RPMI7951 (cell line): Measurements from ENCODE around the gene DENND1A. TPM values are rescaled to one million over a fixed set of nuclear protein-coding genes. Genes with fewer than 3 reads are reported as not detected.
"Not testable (repeated sequence)": the region's sequence is repeated elsewhere in the genome, so short reads cannot be mapped to it uniquely, and the experiment has no call there.

ENCODE experiments used
- DNase-seq: peaks from one replicate; pipeline ENCODE4 v3.0.0-alpha.2; 2012; ENCODE audit warnings: low read depth
- total RNA-seq: library from RNA; depleted of rRNA; stranded (reverse); fragments of >200 nt; shearing (Covaris generic); gene quantifications from 2 replicates; pipeline ENCODE4 v1.2.3, GENCODE V29; 2014

DENND1A gene
- total RNA-seq, 1 experiment from 2014 or later, result 24.0 TPM

DNA sequence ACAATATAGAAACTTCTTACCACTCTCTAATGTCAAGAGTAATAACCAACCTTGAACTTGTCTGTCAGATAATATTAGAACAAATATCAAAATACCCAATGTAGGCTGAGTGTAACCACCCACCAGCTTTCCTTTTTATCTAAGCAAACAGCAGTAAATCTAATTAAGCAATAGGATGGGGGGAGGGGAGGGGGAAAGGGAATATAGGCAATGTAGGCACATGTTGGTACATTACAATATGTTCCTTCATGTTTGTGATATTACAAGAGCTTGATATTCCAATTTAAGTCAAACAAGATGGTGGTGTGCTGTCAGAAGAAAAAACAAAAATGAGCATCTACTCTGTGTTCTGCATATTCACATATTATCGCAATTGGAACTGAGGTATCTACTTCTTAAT is 158.2 kb downstream of the DENND1A start:
- no peak for DNase-seq

DNA sequence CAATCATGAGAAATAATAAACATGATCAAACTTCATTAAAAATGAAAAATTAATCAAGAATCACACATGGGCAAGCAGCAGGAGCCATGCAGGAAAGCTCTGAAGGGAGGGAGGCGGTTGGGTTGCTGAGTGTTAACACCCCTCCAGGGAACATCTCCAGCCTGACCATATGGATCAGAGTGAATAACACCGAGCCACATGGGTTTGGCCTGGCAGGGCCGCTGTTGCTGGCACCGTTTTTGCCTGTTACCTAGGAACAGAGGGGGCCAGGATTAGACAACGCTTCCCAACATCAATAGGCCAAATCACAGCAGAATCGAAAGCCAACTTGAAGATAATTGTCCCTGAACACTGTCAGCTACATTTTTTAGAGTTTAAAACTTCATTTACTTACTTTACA is 160.2 kb downstream of the DENND1A start:
- no peak for DNase-seq

DNA sequence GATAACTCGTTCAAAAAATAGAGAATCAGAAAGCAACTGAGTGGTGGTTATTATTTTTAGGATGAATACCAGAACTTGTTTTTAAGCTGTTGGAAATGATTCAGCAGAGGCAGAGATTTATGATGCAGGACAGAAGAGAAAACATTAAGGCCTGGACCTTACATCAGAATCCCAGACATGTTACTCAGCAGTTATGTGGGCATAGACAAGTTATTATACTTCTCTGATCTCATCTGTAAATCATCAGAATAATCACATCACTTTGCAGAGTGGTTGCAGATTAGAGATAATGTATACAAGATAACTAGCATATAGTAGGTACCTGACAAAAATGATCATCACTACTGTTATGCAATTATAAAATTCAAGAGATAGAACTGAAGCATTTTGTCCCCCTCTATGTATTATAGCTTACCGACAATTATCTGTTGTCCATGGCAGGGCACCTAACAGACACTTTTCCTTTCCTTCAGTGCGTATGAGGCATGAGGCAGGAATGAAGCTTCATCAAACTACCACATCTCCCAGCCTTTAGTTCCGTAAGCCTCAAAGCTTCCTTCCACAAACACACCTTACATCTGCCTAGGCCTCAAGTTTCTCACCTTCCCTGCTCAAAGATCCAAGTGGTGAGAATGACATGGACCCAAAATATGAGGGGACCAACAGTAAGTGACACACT is 165.9 kb downstream of the DENND1A start:
- DNase-seq, result no peak

DNA sequence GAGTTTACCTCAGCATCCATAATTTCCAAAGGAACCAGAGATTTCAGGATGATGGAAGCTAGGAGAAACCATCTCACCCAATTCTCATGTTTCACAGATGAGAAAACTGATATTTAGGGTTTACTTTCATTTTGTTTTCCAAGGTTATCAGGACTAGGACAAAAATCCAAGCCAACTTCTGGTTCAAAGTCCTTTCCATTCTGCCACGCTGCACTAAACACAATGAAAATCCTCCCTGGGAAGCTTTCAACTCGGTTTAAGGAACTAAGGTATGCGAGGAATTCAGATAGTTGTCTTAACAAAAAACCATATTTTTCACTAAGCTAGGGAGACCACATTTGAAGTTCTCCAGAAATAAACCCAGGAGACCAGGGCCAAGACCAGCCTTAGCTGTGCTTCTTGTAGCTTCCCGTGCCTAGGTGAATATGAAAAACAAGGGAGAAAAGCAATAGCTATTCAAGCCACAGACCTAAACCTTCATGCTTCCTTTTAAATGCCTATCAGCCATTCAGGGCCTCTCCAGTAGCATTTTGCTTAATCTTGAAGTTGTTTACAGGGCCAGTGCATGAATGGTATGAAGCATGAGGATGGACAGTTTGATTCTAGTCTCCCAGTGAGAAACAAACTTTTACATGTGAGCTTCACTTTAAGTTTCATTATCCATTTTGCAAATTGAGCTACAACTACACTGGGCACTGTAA is 167.9 kb downstream of the DENND1A start:
- DNase-seq, result no peak

DNA sequence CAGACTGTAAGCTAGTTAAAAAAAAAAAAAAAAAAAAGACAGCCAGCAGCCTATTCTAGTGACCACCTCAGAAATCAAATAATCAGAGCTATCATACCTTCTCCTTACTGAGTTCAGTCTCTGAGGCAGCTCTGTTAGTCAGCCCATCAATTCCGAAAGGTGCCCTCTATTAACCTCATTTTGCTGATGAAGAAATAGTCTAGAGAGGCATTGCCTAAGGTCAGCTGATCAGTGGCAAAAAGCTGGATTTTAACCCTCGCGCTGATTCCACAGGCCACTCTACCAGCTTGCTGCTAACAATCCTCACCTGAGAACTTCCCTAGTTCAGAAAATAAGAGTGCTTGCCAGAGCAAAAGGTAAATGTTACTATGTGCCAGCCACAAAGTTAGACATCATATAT is 172.0 kb downstream of the DENND1A start:
- DNase-seq, result no peak

DNA sequence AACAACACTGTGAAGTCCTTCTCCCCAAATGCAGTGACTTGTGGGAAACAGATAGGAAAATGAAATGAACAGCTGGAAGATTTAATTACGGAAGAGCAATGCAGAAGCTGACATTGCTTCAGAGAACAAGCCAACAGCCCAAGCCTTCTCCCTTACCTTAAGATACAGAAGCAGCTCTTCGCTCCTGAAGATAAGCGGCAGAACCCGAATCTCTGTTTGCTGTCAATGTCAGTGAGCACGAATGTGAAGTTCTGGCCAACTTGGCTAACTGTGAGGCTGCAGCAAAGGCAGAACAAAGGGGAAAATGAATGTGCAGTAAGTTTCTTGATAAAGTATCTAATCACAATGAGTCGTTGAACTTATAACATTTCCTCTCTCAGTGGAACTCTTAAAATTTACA is 172.4 kb downstream of the DENND1A start:
- DNase-seq, result no peak

DNA sequence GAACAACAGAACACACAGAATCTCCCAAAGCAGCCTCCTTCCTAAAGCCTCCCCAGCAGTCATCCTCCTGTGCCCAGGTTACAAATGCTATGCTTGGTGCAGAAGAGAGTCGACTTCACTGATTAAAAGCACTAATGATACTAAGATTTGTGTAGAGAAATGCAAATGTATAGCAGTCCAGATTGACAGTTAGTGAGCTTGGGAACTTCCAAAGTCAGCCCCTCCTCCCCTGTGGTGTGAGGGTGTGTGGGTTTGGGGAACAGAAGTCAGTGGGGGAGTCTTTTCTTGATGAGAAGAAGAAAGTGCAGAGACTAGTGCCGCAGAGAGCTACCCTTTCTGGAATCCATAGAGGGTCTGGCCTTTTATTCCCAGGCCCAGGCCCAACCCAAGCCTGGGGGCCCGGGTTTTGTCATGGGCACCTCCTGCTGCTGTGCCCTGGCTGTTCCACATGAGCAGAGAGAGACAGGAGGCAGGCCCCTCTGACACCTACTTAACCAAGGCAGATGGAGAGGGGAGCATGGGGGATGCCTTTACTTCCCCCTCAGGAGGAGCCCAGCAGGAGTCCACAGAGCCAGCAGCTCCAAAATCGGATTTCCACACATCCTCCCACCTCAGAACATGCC is 173.3 kb downstream of the DENND1A start:
- no peak for DNase-seq

DNA sequence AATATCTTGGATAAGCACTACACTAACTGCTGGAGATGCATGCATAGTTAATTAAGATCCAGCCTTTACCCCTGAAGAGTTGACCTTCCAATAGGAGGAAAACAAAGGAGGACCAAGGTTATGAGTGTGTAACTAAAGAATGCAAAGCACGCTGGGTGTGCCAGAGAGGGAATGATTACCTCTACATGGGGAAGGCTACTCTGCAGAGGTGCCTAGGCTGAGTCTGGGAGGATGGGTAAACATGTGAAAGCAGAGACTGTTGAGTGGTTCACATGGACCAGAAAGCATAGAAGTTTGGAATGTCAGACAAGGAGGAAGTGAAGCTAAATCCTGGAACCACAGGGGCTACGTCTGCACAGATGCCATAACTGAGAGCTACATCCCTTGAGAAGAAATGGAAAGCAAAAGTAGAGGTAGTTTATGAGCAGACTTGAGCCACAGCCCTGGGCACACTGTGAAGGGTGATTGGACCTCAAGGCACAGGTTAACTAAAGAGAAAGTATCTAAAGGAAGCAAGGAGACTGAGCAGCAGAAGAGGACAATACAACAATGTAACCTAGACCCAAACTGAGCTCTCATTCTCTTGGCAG is 176.2 kb downstream of the DENND1A start:
- DNase-seq, result no peak

DNA sequence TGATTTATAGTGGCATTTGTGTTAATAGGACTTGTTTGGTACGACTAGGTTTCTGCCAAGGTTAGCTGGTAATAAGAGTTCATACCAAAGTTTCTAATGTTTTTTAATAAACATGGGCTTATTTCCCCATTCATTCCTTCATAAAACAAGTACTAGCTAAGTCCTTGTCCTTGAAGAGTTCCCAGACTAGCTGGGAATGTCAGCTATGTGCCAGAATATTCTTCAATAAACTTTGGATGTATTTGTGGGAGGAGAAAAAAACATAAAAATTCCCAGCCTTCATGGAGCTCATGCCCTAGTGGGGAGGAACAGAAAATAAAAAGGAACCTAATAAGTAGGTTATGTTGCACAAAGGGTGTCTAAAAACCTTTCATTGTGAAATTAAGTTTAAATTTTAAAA is 176.9 kb downstream of the DENND1A start:
- no peak for DNase-seq

DNA sequence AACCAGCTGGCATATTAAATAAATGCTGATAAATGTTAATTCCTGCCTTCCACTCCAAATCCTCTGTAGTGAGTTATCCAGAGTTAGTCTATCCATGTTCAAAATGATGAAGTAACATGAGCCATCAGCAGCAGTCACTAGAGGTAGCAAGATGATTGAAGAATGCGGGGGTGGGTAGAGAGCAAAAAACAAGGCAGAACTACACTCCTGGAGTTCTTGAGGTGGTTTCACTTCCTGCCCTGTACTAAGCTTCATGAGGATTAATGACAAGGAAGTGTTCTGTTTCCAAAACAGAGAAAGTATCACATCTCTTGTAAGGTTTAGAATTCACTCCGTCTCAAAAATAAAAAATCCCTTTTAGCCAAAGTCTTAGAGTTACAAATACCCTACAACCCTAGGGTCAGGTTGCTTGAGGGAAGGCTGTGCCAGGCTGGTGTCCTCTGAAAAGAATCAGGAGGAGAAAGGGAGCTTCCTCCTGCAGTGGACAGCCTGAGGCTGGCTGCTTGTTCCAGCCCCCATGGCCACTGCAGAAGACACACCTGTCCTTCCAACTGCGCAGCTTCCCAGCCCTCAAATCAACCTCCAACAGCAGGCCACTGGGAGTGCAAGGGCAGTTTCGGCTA is 180.2 kb downstream of the DENND1A start:
- no peak for DNase-seq

DNA sequence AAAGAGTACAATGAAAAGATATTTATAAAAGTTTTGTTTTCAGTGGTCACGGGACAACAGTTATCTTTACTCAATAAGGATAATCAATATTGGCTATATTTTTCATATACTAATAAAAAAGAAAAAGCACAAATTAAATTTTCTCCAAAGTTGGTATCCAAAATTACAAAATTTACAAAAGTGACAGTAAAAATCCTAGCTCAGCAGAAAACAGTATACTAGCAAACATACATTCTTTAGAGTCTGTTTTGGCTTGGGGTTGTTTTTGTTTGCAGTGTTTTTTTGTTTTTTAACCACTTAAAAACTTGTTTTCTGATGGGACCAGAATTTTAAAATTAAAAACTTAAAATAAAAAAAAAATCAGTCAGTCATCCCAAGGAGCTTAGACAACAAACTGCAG is 183.2 kb downstream of the DENND1A start:
- no peak for DNase-seq

DNA sequence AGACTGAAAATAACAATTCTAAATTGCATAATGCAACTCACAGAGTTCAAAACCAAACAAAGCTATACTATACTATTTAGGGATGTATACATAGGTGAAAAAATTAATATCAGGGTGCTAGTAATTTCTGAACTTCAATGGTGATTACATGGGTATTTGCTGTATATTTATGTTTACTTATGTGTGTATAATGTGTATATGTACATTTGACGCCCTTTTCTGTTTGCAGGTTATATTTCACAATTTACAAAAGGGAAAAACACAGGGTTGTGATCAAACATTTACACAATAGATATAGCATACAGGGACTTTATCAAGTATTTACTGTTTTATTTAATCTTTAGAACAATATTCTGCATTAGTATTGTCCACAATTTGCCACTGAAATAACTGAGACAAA is 184.0 kb downstream of the DENND1A start:
- DNase-seq, result no peak

DNA sequence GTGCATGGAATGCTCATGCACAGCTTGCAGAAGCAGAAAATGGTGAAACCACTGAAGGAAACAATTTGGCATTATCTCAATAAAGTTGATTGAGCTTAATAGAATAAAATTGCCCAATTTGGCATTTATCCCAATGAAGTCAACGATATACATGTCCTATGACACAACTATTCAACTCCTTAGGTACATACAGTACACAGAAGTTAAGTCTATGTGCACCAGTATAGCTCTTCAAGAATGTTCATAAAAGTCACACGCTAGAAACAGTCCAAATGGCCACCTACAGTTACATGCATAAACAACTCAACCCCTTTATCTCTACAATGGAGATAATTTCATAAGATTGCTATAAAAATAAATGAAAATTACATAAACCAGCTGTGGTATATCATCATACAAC is 184.5 kb downstream of the DENND1A start:
- no peak for DNase-seq

DNA sequence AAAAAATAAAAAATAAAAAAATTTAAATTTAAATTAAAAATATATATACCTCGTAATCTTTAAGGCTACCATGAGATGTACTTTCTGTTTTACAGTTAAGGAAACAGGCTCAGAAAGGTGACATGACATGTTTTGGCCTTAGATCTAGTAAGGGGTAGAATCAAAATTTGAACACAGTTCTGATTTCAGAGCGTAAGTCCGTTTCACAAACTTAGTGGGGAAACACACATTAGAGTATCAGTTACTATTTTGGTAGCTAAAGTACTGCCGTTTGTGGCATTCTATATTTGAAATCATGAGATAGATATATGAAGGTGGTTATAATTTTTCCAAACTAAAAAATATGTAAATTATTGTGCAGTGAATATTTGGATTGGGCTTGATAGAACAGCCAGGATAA is 186.2 kb downstream of the DENND1A start:
- DNase-seq, result no peak

DNA sequence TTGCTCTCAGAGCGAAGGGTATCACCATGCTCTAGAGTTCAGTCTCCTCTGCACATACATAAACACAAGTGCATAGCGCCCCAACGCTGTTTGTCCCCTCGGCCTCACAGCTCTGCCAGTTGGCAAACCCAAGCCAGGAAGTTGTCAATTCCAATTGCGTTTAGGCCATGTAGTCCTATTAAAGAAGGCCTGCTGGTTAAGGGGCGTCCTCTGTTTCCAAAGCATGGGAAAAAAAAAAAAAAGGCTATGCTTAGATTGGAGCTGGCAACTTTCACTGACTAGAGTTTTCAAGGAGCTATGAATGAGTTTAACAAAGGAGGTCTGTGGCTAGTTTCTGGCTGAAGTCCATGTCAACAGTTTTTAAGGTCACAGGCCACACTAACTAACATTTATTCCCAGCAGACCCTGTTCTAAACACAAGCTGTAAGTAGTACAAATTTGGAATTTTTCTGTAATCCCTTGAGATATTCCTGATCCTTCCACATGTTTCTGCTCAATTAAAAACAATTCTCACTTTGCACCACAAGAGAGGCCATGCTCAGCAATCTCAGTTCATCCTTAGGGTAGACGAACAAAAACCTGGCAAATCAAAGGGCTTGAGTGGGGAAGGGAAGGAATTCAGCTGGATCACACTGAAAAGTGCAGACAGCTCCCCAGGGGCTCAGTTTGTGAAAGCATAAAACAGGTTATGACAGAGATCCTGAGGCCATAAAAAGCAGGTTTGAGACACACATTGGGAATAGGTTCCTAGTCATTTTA is 187.7 kb downstream of the DENND1A start:
- peak; percentile 12 for DNase-seq

DNA sequence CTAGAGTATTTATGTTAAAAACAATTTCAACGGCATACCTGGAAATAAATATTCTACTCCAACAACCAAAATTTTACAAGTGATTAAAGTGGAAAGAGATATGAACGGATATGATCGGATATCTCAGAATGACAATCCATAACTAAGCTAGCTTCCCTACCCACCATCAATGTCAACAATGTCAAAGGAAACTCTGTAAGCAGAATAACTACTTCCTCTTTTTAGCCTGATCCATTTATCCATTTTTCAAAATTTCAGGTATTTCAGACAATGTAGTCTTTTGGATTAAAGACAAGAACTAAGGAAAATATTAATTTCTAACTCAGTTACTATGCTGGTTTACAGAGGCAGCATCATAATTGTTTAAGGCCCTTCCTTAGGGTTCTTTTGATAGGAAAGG is 188.7 kb downstream of the DENND1A start:
- DNase-seq, result no peak

DNA sequence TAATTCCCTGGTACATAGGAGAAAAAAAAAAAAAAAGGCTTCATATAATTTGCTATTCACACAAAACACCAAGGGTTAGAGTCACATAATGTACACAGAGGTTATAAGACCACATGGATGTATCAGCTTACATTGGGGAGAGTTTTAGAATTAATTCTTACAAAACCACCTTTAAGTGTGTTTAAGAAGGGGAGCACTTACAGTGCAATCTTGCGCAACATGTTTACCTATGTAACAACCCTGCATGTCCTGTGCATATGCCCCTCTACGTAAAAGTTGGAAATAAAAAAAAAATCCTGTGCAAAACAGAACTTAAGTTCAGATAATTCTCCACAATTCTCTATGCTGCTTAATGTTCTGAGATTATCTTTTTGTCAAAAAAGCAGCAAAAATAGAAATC is 190.0 kb downstream of the DENND1A start:
- DNase-seq, result no peak

DNA sequence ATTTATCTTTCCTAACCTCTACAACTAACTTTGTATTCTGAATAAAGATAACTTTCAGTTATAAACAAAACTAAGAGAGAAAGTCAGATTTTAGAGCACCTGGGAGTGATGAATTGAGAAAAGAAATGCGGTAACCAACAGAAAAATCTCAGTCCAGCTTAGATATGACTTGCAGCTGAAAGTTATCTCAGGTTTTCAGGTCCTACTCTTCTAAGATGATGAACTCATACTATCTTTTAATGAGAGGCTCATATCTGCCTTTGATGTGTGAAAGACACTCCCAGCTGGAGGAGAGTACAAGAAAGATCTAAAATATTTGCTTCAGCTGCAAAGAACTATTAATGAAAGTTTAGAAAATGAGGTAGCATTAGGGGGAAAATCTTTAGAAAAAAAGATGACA is 190.5 kb downstream of the DENND1A start:
- no peak for DNase-seq

DNA sequence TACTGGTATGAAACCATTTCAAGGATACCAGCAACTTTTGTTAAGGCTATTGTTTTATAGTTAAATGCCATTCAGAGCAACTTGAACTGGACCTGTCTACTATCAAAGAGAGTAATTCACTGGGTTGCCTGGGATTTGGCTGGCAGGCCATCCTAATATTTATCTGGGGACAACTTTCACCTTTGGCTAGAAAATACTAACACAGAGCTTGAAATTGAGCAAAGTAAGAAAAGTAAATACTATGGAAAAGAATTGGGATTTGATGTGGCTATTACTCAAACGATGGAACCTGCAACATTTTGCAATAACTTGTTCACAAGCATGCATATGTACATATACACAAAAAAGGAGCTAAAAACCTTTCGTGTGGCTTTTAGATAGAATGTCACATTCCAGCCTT is 191.3 kb downstream of the DENND1A start:
- DNase-seq, result no peak

DNA sequence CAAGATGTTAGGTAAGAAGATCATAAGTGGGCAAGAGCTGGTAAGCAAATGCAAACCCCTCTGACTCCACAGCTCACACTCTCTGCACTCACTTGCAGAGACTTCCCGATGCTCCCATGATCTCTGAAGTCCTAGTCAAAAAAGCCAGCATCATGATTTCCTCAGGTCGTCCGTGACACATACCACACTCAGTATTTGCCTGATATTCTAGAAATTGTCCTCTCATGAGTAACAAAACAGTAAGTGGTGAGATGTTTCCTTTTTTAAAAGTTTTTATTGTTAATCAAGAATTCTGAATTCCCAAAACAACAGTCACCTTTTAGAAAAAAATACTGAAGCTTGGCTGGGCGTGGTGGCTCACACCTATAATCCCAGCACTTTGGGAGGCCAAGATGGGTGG is 194.6 kb downstream of the DENND1A start:
- DNase-seq, result no peak

DNA sequence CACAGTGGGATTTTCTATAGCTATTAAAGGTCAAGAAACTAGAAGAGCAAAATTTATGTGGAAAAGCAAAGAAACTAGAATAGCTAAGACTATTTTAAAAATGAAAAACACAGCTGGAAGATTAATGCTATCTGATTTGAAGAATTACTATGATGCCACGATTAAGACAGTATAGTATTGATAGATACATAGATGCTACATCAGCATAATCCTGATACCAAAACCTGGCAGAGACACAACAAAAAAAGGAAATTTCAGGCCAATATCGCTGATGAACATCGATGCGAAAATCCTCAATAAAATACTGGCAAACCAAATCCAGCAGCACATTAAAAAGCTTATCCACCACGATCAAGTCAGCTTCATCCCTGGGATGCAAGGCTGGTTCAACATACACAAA is 201.4 kb downstream of the DENND1A start:
- DNase-seq, result not testable (repeated sequence)

DNA sequence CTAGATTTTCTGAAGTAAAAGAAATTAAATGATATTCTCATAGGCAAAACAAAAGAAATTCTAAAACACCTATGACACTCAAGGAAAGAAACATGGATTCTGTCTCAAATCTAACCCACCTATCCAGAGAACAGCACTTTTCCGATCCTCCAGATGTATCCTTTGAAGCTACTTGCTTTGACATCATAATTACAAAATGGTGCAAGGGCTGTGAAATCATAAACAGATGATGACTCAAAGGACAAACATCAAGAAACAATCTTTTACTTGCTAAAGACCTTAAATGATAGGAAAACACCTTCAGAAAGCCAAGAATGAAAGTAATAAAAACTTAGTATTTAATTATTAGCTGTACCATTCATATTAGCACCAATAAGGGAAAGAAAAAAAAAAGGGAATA is 202.6 kb downstream of the DENND1A start:
- no peak for DNase-seq
